Esophagus squamous epithelium (tissue), 4 donors: ENCODE measurements around the gene CAPN11.

Source experiments
- CTCF ChIP-seq, 6 experiments: fragments of 450-650 bp in 4 of 6; fragments of 200-600 bp in 2 of 6; sonication (generic) in 2 of 6; IDR thresholded peaks; one replicate each; pipeline ENCODE4 v1.5.1; 2016 to 2019; ENCODE audit warnings: antibody characterized with exemption in 6 of 6, mild to moderate bottlenecking in 4 of 6, moderate library complexity in 4 of 6
- POLR2A ChIP-seq, 4 donors: fragments of 450-650 bp; IDR thresholded peaks; one replicate each; pipeline ENCODE4 v1.6.1; 2017; ENCODE audit warnings: antibody characterized with exemption in 4 of 4, mild to moderate bottlenecking in 4 of 4, moderate library complexity in 3 of 4

DNA sequence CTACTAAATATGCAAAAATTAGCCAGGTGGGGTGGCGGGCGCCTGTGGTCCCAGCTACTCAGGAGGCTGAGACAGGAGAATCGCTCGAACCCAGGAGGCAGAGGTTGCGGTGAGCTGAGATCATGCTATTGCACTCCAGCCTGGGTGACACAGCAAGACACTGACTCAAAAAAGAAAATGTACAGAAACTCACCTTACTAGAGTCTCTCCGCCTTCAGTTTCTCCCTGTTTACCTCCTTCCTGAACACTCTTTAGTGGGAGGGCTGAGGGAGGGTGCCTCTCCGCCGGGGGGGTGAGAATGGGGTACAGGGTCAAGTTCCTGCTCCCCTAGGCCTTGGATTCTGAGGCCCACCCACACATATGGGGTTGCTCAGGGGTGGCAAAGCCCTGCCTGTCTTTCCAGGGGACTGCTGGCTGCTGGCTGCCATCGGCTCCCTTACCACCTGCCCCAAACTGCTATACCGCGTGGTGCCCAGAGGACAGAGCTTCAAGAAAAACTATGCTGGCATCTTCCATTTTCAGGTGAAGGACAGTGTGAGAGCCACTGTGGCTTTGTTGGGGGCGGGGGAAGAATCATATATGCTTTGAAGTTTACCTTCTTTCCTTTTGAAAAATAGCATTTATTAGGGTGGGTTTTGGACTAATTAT, 13.4 kb downstream of the CAPN11 start:
- TF ChIP-seq POLR2A (IDR thresholded peaks at IDR 0.05) (no peak), CTCF (IDR thresholded peaks at IDR 0.05) (no peak)
